Glutamatergic neuron (in vitro differentiated cells): ENCODE data around the gene OR6C65. TPM values are rescaled to one million over a fixed set of nuclear protein-coding genes. Genes with fewer than 3 reads are reported as not detected.

Experiments used
- DNase-seq: peaks from one replicate; pipeline ENCODE4 v3.0.0; 2022
- H3K27ac Mint-ChIP-seq: one replicate; pipeline ENCODE4 v1.8.0; 2020; ENCODE audit warnings: mild to moderate bottlenecking, mixed read lengths, inconsistent platforms; ENCODE audit not compliant: unreplicated experiment
- H3K27me3 Mint-ChIP-seq: one replicate; pipeline ENCODE4 v1.8.0; 2020; ENCODE audit warnings: mild to moderate bottlenecking, moderate library complexity, mixed read lengths, inconsistent platforms; ENCODE audit not compliant: unreplicated experiment
- H3K36me3 Mint-ChIP-seq: one replicate; pipeline ENCODE4 v1.8.0; 2020; ENCODE audit warnings: mild to moderate bottlenecking, mixed read lengths, inconsistent platforms; ENCODE audit not compliant: unreplicated experiment
- H3K4me1 Mint-ChIP-seq: one replicate; pipeline ENCODE4 v1.8.0; 2020; ENCODE audit warnings: mild to moderate bottlenecking, low read depth, mixed read lengths, inconsistent platforms; ENCODE audit not compliant: unreplicated experiment
- H3K4me3 Mint-ChIP-seq: one replicate; pipeline ENCODE4 v1.8.0; 2020; ENCODE audit warnings: mild to moderate bottlenecking, mixed read lengths, inconsistent platforms; ENCODE audit not compliant: unreplicated experiment
- H3K9me3 Mint-ChIP-seq: one replicate; pipeline ENCODE4 v1.8.0; 2020; ENCODE audit warnings: mild to moderate bottlenecking, moderate library complexity, mixed read lengths, inconsistent platforms; ENCODE audit not compliant: unreplicated experiment
- total RNA-seq: library from RNA; stranded (reverse); fragmentation: NEBNext Ultra II Directional; extraction: Animal tissue kit (Norgen Biotek cat#: 25700); gene quantifications from one replicate; pipeline ENCODE4 v1.2.1, GENCODE V29; 2021; ENCODE audit not compliant: unreplicated experiment
- TF ChIP-seq, protein P1 (sequence below): fragments of 200-600 bp; sonication (generic); IDR thresholded peaks from one replicate; pipeline ENCODE4 v1.5.0; 2021; ENCODE audit not compliant: partially characterized antibody, unreplicated experiment

Gene OR6C65
- total RNA-seq, 1 donor from 2014 or later, result not detected

DNA sequence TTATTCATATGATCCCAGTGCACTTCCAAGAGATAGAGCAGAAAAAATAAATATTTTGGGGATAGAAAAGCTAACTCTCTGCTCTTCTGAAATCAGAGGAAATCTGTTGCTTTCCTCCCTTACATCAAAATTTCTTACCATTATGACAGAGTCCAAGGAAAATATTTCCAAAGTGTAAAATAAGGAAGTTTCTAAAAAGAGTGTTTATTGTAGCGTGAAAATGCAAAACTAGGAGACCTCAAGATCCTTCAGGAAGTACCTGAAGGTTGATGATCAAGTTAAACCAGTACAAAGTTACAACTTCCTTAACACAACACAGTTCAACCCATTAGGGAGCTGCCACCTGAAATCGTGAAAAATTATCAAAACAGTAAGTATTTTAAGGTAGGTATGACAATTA is 43.4 kb downstream of the OR6C65 start, which contains the start of gene OR6C2:
Gene OR6C2 (plus strand): TSS at position 301 of the 400 bp plus-strand sequence. CDS start 8,138 bp downstream, outside the sequence.
- TF ChIP-seq, protein P1, sequence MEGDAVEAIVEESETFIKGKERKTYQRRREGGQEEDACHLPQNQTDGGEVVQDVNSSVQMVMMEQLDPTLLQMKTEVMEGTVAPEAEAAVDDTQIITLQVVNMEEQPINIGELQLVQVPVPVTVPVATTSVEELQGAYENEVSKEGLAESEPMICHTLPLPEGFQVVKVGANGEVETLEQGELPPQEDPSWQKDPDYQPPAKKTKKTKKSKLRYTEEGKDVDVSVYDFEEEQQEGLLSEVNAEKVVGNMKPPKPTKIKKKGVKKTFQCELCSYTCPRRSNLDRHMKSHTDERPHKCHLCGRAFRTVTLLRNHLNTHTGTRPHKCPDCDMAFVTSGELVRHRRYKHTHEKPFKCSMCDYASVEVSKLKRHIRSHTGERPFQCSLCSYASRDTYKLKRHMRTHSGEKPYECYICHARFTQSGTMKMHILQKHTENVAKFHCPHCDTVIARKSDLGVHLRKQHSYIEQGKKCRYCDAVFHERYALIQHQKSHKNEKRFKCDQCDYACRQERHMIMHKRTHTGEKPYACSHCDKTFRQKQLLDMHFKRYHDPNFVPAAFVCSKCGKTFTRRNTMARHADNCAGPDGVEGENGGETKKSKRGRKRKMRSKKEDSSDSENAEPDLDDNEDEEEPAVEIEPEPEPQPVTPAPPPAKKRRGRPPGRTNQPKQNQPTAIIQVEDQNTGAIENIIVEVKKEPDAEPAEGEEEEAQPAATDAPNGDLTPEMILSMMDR, result no peak
- Mint-ChIP-seq H3K36me3 (peaks cover 3% of the 10 kb centered on the region), H3K4me1 (peaks cover 9% of the 10 kb centered on the region), H3K27ac (peak within 1 kb of the TSS; percentile 71), H3K4me3 (peak within 1 kb of the TSS; percentile 17), H3K27me3 (peaks cover 3% of the 10 kb centered on the region), H3K9me3 (peaks cover 4% of the 10 kb centered on the region)
- no peak for DNase-seq

- H3K27ac Mint-ChIP-seq, result peak overlapping the region; percentile 71
- H3K4me3 Mint-ChIP-seq, result no peak overlapping the region
- H3K27me3 Mint-ChIP-seq, result peaks cover 3% of the 10 kb centered on the region
- H3K9me3 Mint-ChIP-seq, result peaks cover 4% of the 10 kb centered on the region
- TF ChIP-seq, protein P1, result no peak
- peaks cover 9% of the 10 kb centered on the region for H3K4me1 Mint-ChIP-seq
- DNase-seq, result no peak
- peaks cover 3% of the 10 kb centered on the region for H3K36me3 Mint-ChIP-seq
Observed at GRCh38 chr12:55445357-55445756, 45.0 kb downstream of the OR6C65 start.

GRCh38 chr12:55446326-55446725 is 46.0 kb downstream of the OR6C65 start:
- Mint-ChIP-seq H3K4me1 (peaks cover 9% of the 10 kb centered on the region), H3K9me3 (peaks cover 4% of the 10 kb centered on the region), H3K27ac (peak overlapping the region; percentile 84), H3K4me3 (no peak overlapping the region), H3K36me3 (no peaks in the 10 kb centered on the region), H3K27me3 (peaks cover 3% of the 10 kb centered on the region)
- TF ChIP-seq, protein P1, result no peak
- DNase-seq, result no peak

DNA sequence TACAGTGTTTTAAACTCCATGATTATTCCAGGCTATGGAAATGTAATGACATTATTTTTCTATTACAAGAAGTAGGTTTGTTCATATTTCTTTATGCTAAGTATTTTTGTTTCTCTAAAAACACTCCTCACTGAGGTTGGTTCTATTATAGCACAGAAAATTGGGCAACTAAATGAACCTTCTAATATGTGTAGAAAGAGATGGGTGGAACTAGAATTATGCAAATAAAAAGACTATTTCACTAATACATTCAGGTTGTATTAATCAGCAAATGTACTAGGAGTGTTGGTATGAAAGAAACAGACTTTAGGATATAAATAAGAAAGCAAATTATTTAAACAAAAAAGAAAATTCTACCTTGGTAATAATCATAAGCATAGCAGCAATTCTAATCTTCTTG is 48.5 kb downstream of the OR6C65 start:
- Mint-ChIP-seq H3K27ac (no peak overlapping the region), H3K4me1 (peaks cover 9% of the 10 kb centered on the region), H3K9me3 (peaks cover 4% of the 10 kb centered on the region), H3K4me3 (no peak overlapping the region), H3K36me3 (no peaks in the 10 kb centered on the region), H3K27me3 (peaks cover 3% of the 10 kb centered on the region)
- TF ChIP-seq, protein P1, result no peak
- no peak for DNase-seq

Other genes with a start within 250 kb of the OR6C65 start
- gene OR10A7, start 179.5 kb upstream of the OR6C65 start, total RNA-seq, result 0.47 TPM
- not detected for gene OR6C74, start 155.9 kb upstream of the OR6C65 start, total RNA-seq
- not detected for gene OR6C6, start 104.0 kb upstream of the OR6C65 start, total RNA-seq
- not detected for gene OR6C1, start 86.2 kb upstream of the OR6C65 start, total RNA-seq
- not detected for gene OR6C3, start 69.8 kb upstream of the OR6C65 start, total RNA-seq
- gene OR6C75, start 37.6 kb upstream of the OR6C65 start, total RNA-seq, result not detected
- not detected for gene OR6C76, start 25.7 kb downstream of the OR6C65 start, total RNA-seq
- gene OR6C2, start 43.5 kb downstream of the OR6C65 start, total RNA-seq, result not detected
- gene OR6C70, start 69.6 kb downstream of the OR6C65 start, total RNA-seq, result not detected
- not detected for gene OR6C68, start 91.8 kb downstream of the OR6C65 start, total RNA-seq
- not detected for gene OR6C4, start 149.1 kb downstream of the OR6C65 start, total RNA-seq
- gene OR2AP1, start 171.9 kb downstream of the OR6C65 start, total RNA-seq, result not detected
- gene OR10P1, start 236.4 kb downstream of the OR6C65 start, total RNA-seq, result not detected